C4-2B (cell line): ENCODE measurements around the gene SOCS1.

Source experiments
- ZFX ChIP-seq: fragments of 450-650 bp; IDR thresholded peaks from 2 replicates; pipeline ENCODE4 v1.6.1; 2017
- TF ChIP-seq, protein P1 (sequence below): fragments of 450-650 bp; conservative IDR thresholded peaks from 2 replicates; pipeline ENCODE4 v1.5.1; 2017; ENCODE audit warnings: mild to moderate bottlenecking

DNA sequence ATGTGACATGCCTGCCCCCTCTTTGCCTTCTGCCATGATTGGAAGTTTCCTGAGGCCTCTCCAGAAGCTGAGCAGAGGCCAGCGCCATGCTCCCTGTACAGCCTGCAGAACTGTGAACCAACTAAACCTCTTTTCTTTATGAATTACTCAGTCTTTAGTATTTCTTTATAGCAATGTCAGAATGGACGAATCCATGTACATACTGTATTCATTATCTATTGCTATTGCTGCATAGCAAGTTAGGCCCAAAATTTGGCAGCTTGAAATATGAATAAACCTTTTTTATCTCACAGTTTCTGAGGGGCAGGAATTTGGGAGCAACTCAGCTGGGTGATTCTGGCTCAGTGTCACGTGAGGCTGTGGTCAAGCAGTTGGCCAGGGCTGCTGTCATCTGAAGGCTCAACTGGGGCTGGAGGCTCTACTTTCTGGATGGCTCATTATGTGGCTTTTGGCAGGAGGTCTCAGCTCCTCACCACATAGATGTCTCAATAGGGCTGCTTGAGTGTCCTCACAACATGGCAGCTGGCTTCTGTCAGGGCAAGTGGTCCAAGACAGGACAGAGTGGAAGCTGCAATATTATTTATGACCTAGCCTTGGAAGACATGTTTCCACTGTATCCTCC, 40.0 kb downstream of the SOCS1 start:
- TF ChIP-seq, protein P1, sequence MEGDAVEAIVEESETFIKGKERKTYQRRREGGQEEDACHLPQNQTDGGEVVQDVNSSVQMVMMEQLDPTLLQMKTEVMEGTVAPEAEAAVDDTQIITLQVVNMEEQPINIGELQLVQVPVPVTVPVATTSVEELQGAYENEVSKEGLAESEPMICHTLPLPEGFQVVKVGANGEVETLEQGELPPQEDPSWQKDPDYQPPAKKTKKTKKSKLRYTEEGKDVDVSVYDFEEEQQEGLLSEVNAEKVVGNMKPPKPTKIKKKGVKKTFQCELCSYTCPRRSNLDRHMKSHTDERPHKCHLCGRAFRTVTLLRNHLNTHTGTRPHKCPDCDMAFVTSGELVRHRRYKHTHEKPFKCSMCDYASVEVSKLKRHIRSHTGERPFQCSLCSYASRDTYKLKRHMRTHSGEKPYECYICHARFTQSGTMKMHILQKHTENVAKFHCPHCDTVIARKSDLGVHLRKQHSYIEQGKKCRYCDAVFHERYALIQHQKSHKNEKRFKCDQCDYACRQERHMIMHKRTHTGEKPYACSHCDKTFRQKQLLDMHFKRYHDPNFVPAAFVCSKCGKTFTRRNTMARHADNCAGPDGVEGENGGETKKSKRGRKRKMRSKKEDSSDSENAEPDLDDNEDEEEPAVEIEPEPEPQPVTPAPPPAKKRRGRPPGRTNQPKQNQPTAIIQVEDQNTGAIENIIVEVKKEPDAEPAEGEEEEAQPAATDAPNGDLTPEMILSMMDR = no peak
- no peak for TF ChIP-seq ZFX
